Activated CD8-positive, alpha-beta memory T cell treated with anti-CD3 and anti-CD28 coated beads, Interleukin-2, amount 50 U/mL, for 48 hours (primary cell): Measurements from ENCODE around the gene MDGA2.

Experiments
- DNase-seq: peaks from one replicate; pipeline ENCODE4 v3.0.0-alpha.2; 2020

MDGA2 gene

DNA sequence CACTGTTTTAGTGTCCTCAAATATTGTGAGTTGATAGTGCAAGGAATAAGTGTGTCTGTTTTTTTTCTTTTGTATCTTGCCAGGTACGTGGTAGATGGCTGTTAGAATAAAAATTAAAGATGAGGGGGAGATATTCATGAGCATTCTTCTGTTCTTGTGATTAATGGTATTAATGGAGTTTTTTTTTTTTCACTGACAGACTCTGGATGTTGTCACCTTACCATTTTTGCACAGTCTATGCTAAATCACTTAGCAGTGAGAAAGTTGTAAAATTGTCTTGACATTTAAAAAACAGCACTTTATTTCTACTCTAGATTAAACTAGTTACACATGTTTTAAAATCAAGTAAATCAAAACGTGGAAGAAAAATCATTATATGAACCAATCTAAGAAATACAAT lies 204.3 kb downstream of the MDGA2 start:
- DNase-seq = no peak

DNA sequence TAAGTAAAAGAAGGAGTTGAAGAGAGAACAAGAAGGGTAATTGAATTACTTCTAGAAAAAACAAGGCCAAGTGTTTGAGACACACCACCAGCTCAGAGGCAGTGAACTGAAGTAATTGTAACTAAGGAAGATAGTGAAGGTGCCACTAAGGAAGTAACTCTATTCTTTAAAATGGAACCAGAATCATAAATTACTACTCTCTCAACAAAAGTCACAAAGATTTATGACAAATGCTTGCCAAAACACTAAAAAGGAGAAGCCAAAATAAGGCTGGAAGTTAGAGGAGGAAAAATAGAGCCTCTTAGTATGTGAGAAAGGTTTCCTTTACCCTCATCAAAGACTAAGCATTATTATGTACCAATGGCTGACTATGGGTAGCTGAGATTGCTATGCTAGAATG lies 208.5 kb downstream of the MDGA2 start:
- DNase-seq = no peak

DNA sequence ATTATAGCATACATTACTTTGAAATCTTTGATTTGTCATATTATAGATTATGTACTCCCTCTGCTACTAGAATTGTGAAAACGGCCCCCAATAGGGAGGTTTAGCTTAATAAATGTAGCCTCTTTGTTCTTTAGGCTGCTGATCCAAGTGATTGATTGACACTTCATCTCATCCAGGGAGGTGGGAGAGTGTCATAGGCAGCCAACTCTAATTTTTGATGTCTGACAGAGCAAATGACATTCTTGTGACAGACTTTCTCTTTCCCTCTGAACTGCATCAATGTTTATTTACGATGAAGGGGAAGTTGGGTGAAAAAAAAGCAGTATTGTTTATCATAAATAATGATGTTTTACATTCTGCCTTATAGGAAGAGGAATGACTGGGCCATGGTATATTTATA lies 221.4 kb downstream of the MDGA2 start:
- no peak for DNase-seq

DNA sequence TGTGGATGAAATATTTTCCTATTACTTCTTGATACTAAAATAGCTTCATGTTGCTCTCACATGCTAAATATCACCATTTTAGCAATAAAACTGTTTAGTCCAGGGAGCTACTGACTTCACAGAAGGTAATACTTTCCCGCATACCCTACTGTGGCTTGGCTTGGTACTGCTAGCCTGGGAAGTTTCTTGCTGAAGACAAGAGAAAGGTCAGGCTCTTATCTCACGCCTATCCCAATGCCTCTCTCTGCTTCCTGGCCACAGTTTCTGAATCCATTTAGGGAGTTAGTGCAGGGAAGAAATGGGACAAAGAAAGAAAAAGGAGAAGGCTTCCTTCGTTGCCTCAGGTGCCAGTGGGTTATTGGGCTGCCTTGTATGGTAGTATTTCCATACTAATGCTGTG lies 228.3 kb downstream of the MDGA2 start:
- no peak for DNase-seq

DNA sequence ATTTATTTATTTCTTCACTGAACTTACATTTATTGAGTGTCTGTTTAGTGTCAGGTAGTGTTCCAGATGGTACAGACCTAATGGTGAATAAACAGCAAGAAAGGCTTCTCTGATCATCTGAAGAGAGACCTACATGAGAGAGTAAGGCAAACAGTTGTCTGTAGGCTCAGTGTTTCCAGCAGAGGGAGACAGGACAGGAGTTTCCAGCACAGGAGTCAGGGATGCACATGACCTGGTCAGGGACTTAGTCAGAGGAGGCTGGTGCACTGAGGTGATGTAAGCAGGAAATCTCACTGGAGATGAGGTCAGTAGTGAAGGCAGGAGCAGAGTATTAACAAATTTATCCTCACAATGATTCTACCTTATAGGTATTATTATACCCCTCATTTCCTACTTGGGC lies 233.2 kb downstream of the MDGA2 start:
- DNase-seq = no peak

DNA sequence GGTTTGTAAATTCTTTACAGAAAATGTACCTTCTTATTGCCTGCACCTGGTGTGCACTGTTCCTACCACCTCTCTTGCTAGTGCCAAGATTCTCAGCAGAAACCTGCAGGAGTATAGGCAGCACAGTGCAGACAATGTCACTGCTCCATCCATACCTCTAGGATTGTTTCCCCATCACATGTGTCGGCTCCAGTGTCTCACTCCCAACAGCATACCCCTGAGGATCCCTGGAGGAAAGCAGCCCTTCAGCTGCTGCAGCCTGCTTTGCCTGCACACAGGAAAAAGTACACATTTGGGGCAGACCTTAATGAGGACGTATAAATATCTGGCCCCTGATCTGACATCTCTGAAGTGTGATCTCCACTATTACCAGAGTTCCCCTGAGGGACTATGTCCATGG lies 235.5 kb downstream of the MDGA2 start:
- no peak for DNase-seq

DNA sequence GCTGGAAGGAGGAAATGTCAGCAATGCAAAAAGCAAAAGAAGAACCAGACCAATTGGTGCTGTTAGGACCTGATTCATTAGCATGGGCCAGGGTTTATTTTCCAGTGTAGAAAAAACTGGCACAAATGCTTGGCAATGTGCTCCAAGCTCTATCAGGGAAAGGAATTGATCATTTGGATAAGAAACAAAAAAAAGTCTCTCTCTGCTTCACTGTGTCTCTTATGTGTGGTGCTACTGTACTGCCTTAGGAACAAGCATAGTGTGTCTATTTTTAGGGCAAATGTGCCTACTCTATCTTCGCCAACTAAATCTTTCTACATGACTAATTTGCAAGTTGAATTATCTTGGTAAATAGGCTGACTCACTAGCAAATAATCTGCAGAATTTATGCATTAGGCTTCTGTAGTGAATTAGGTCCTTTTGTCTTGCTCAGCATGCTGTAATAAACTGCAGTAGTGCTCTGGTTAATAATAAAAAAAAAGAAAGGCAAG lies 236.7 kb downstream of the MDGA2 start:
- no peak for DNase-seq

DNA sequence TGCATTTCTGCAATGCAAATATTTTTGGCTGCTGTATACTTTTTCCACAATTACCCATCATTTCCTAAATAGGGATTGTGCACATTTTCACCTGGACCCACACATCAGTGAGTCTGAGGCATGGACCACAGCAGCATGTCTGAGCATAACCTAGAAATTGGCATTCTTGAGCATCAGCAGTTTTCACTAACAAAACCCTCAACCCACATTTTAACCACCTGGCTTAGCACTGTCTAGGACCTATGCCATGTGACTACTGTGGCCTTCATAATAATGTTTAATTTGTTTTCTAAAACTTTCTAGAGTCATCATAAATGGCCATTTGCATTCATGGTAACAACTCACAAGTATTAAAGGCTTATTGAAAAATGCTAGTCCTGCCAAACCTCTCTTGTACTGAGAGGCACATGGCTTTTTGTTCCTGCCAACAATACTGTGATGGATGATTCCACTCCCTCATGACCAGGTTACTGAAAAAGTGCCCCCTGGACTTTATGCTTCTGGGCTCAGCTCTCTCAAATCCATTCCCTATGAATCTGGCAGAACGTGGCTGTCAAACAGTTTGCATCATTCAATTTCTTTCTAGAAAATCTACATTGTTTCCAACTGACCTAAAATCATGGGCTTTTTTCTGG lies 240.0 kb downstream of the MDGA2 start:
- no peak for DNase-seq

DNA sequence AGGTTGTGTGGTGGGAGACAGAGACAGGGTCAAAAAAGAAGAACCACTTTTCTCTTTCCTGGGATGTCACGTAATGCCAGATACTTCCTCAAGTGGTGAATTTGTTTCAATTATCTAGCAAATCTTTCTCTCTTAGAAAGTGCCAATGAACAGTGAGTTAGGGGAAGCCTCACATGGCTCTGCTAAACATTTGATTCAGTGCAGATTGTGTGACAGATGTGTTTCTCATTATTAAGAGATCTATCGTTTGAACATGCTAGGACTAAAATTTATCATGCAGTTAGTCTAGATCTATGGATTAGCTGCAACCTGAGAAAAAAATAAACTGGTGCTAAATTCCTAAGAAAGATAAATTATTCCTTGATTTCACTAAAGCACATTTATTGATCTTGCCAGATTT lies 247.8 kb downstream of the MDGA2 start:
- no peak for DNase-seq

DNA sequence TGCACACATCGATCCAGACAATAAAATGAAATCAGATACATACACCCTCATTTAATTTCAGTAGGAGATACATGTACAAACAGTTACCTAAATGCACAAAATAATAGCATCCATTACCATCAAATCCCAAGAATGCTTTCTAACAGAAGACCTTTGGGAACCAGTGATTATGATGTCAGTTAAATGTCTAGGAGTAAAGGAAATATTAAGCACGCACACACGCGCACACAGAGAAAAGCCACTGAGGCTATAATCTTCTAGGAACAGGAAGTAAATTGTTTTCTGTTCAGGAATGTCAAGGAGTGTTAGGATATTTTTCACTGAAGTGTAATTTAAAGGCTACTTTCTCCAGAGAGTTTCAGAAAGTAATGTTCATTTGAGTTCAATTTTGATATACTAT lies 250.1 kb downstream of the MDGA2 start:
- no peak for DNase-seq

DNA sequence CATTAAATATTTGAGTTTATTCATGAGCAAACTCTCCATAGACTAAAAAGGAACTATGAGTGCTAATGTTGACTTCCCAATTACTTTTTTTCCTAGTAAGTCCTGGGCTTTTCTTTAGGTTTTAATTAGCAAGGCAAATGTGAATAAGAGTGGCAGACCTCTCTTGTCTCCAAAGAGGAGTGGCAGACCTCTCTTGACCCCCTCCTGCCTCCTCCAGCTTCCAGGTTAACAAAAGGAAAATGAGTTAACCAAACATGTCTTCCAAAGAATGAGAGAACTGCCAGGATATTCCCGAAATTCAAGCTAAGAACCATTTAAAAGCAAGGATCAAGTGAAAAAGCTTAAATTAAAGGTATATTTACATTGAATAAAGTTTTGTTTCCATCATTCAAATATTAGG lies 253.2 kb downstream of the MDGA2 start:
- DNase-seq = no peak

DNA sequence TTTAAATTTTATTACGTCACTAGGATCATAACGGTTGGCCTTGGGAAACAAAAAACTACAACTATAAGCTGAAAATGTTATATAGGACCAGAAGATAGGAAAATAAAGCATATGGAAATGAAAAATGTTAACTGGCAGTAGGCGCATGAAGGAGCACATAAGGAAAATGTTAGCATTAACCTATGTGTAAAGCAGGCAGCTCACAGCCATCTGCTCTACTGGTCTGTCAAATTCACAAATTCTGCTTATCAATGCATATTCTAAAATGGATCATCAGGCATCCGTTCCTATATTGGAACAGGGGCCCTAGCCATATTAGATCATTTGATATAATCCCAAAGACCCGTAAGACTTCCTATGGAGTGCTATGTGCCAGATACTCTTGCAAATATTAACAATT lies 263.9 kb downstream of the MDGA2 start:
- no peak for DNase-seq

DNA sequence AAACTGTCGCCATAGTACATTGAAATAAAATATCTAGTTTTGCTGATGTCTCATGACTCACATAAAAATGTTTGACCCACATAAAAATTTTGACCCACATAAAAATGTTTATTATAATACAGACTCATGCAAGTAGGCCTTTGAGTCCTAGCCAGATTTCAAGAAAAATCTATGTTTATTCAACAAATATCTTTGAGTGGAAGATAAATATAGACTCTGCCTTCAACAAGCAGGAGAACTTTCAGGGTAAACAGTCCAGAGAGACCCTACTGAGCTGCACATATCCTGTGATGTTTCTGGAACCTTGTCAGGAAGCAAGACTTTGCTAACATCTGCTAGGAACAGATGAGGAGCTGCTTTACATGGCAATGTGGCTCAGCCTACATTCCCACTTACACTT lies 283.1 kb downstream of the MDGA2 start:
- no peak for DNase-seq

DNA sequence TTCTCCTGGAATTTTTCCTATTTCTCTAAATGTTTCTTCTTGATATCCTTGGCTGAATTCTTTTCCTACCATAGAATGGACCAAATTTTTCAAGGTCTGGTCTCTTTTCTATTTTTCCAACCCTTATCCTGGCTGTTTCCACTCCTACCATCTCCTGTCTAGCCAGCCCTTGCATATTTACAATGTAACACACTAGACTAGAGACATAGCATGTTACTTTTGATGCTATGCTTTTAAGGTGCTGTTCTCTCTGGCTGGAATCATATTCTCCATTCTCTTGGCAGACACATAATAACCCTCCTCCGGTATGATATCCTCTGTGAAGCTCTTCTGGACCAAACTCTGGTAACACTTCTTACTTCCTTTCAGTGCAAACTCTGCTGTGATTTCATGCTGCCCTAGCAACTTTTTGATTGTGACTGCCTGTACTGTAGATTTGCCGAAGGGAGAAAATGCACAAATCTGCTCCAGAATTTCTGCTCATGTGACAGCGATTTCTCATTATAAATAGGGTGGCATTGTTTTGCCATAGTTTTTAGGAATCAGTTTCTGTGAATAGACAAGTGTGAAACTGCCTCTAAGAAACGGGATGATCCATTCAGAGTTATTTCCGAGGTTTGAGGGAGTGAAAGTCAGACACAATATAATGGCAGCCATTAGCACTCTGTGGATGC lies 284.4 kb downstream of the MDGA2 start:
- no peak for DNase-seq

DNA sequence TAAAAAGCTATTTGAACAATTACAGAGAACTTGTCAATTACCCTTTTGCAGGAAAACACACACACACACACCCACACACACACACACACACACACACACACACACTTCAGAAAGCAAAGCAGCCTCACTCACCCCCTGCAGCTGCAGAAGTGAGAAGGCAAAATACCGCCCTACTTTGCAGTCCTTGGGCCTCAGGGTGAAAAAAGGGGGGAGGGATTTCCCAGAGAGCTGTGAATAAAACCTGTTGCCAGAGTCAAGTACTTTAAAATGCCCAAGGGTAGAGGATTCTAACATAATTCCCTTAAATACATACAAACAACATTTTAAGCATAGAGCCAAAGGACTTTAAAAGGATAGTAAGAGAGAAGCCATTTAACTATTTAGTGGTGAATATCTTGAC lies 285.9 kb downstream of the MDGA2 start:
- DNase-seq = no peak

DNA sequence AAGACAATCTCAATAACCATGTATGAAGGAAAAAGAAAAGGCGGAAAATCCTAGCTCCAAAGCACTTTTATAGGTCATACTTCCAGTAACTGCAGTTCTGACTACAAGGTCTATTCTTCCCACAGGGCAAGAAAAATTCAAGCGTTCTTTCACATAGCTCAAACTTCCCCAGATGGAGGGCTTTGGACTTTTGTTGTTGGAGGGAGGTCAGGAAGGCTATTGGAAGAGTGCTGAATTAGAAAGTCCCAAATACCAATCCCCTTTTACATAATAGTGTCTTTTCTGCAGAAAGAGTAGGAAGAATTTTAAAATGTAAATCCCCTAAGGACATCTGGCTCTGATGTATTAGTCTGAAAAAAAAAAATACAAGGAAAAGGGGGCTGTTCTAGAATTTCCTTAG lies 309.4 kb downstream of the MDGA2 start:
- DNase-seq = no peak

DNA sequence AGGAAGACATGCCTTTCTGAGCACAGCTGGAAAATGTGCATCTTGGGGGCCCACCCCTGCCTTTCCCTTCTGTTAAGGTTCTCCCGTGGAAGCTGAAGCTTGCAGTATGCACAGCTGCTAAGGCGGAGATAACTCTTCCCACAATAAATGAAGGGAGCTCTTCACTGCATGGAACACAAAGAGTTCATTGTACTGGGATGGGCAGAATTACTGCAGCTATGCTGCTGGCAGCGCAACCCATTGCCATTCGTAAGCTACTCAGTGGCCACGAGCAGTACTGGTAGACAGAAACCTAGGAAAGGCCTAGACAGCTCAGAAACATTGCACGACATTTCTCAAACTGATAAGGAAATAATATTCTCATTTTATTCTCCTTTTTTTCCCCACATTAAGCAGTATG lies 310.2 kb downstream of the MDGA2 start:
- no peak for DNase-seq

DNA sequence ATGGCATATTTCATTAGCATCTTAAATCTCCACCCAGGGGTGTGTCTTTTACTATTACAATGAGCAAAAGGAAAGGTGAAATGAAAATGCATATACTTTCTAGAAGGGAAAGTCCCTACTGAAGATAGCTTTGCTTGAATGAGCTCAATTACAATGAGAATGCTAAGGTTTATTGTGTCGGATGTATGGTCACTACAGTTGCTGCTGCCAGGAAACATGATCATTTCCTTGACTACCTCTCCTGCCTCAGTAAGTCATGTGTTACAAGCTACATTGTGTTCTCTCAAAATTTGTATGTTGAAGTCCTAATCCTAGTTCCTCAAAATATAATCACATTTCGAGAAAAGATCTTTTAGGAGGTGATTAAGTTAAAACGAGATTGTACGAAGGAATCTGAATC lies 322.2 kb downstream of the MDGA2 start:
- DNase-seq = no peak

DNA sequence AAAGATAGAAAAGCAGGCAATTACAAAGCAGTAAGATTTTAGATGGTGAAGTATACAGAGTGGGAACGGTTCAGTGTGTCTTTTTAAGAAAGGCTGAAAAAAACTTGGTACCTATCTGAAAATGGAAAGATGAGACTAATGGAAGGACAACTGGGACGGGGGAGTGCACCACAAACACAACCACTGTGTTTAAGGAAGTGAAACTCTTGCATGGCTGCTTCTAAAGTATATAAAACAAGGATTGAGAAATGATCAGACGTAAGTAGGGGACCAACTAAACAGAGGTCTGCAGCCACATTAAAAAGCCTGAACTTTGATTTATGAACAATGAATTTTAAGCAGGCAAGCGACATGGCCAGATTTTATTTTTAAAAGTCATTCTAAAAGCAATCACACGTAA lies 328.6 kb downstream of the MDGA2 start:
- no peak for DNase-seq

DNA sequence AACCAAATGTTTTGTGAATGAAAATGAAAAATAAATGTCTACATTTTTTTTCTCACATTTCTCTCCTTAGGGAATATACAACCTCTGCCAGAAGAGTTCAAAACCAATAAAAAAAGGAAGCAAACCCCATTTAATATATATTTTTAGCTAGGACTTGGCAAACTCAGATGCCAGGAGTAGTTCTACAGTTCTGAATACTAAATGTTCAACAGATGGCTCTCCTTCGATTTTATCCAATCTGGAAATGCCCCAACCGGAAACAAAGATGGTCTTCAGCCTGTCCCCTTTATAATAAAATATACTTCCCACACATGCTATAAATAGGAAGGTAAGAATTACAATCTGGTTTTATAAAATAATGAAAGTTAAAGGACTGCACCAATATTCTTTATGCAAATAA lies 330.4 kb downstream of the MDGA2 start:
- DNase-seq = no peak

DNA sequence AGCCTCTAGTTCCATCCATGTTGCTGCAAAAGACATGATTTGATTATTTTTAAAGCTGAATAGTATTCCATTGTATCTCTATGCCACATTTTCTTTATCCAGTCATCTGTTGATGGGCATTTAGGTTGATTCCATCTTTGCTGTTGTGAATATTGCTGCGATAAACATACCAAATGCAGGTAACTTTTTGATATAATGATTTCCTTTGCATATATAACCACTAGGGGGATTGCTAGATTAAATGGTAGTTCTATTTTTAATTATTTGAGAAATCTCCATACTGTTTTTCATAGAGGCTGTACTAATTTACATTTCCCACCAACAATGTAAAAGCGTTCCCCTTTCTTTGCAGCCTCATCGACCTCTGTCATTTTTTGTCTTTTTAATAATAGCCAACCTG lies 342.5 kb downstream of the MDGA2 start:
- no peak for DNase-seq

DNA sequence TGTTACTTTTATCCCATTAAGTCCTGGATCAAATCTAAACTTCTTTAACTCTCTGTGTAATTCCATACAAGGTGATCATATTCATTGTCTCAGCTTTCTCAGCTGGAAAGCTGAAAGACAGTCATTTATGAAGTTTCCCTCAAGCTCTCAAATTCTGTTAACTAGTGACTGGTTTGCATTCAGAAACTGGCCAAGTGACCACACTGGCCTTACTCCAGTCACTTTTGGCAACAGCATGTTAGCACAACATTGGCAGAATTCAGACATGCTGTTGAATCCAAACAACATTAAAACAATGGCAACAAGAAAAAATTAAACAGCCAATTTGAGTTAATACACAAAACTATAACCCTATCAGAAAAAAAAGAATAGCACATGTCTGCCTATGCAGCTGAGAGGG lies 343.3 kb downstream of the MDGA2 start:
- DNase-seq = no peak

DNA sequence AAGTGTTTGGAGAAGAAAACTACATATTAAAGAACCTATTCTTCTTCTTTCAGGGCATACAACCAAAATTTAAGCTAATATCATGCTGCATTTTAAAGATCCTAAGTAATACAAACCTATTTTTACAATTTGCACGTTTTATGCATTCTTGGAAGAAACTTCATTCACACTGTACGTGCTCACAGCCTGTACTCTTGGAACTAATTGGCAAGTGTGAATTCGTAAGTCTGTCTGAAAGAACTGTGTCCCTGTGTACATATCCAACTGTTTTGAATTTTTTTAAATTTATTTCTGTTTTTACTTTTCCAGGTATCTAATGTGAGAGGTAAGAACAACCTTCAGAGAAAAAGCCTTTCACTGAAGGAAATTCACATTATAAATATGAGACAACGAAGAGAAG lies 347.0 kb downstream of the MDGA2 start:
- no peak for DNase-seq

DNA sequence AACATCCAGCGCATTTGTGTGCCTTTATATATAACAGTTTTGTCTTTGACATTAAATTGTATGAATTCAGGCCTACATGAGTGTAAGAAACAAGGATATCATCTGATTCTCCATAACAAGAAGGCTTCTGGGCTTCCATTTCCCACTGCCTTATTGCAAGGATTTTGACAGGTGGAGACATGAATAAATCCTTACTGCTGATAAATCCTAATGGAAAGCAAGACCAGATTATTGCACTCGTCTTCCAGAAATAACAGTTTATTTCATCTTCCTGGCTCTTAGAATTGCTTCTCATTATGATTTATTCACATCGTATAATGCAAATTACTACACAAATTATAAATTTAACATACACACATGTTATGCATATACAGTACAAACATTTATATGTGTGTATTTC lies 348.1 kb downstream of the MDGA2 start:
- no peak for DNase-seq

DNA sequence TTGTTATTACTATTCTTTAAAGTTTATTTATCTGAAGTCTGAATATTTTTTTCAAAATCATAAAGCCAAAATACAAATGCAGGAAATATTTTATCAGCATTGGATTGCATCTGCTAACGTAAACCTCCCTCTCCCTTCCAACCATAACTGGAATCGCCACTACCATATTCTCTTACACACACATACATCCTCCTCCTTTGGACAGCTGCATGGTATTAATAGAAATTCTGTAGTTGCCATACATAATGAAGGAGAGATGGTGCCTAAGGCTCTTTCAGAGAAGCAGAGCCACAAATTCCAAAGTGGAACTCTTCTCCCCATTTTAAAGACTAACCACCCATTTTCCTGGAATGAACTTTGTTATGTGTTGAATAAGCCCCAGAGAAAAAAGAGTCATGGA lies 352.7 kb downstream of the MDGA2 start:
- no peak for DNase-seq
